Kidney epithelial cell (primary cell): ENCODE data around the gene CHL1. TPM values are rescaled to one million over a fixed set of nuclear protein-coding genes. Genes with fewer than 3 reads are reported as not detected.

Source experiments
- DNase-seq: peaks from one replicate; pipeline ENCODE4 v3.0.0-alpha.2; 2010; ENCODE audit warnings: low read depth
- H3K27me3 ChIP-seq: 2 replicates; pipeline ENCODE4 v1.6.0; 2011; ENCODE audit warnings: low read length; ENCODE audit not compliant: control insufficient read depth, insufficient read depth
- H3K36me3 ChIP-seq: 2 replicates; pipeline ENCODE4 v1.5.1; 2011; ENCODE audit warnings: low read length; ENCODE audit not compliant: control insufficient read depth, insufficient read depth
- H3K4me3 ChIP-seq: 2 replicates; pipeline ENCODE4 v1.5.1; 2011; ENCODE audit warnings: low read depth, mild to moderate bottlenecking, control low read depth, low read length
- total RNA-seq: library from RNA; depleted of rRNA; stranded (reverse); fragments of >200 nt; gene quantifications from 2 replicates; pipeline ENCODE4 v1.2.3, GENCODE V29; 2015
- TF ChIP-seq, protein P1 (sequence below): IDR thresholded peaks from 2 replicates; pipeline ENCODE4 v1.5.1; 2011; ENCODE audit warnings: mild to moderate bottlenecking, moderate library complexity, low read length, control low read depth, inconsistent platforms; ENCODE audit not compliant: insufficient read depth, poor library complexity, severe bottlenecking

CHL1 gene
- total RNA-seq, 1 donor from 2014 or later, result 0.33 TPM

DNA sequence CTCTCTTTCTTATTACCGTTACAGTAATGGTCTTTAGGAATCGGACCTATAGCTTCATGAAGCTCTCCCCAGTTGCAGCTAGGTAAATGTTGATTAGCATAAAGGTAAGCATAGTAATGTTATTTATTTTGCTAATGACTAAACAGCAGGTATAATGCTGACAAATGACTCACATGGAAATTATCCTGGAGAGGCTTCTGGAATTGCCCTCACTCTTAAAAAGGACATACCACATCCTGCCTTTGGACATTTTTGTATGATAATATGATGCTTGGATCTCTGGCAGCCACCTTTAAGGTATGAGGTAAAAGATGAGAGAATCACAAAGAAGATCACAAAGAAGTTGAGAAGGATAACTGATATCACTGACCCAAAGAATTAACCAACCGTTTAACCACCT lies 238.6 kb downstream of the CHL1 start:
- no peak for DNase-seq
- no peak overlapping the region for H3K4me3 ChIP-seq
- H3K27me3 ChIP-seq, result no peaks in the 10 kb centered on the region
- TF ChIP-seq, protein P1, sequence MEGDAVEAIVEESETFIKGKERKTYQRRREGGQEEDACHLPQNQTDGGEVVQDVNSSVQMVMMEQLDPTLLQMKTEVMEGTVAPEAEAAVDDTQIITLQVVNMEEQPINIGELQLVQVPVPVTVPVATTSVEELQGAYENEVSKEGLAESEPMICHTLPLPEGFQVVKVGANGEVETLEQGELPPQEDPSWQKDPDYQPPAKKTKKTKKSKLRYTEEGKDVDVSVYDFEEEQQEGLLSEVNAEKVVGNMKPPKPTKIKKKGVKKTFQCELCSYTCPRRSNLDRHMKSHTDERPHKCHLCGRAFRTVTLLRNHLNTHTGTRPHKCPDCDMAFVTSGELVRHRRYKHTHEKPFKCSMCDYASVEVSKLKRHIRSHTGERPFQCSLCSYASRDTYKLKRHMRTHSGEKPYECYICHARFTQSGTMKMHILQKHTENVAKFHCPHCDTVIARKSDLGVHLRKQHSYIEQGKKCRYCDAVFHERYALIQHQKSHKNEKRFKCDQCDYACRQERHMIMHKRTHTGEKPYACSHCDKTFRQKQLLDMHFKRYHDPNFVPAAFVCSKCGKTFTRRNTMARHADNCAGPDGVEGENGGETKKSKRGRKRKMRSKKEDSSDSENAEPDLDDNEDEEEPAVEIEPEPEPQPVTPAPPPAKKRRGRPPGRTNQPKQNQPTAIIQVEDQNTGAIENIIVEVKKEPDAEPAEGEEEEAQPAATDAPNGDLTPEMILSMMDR, result no peak
- no peaks in the 10 kb centered on the region for H3K36me3 ChIP-seq

DNA sequence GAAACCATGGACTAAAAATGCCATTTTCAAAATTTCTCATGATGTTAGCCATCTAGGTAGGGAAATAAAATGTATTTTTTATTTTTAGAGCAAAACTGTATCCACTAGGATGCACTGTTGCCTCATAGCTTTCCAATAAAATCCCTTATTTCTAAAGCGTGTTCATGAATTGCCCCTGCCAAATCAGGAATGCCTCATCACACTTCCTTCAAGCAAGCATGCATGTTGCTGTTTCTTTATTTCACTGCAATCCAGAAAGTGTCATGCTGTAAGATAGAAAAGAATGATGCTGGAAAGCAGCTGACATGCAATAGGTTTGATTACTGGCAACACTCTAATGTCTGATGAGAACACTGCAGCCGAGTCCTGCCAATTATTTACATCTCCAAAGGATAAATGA lies 239.5 kb downstream of the CHL1 start:
- DNase-seq, result no peak
- no peak overlapping the region for H3K4me3 ChIP-seq
- H3K27me3 ChIP-seq, result no peaks in the 10 kb centered on the region
- H3K36me3 ChIP-seq, result no peaks in the 10 kb centered on the region
- TF ChIP-seq, protein P1, result no peak

GRCh38 chr3:440826-441225 lies 244.3 kb downstream of the CHL1 start:
- TF ChIP-seq, protein P1, result no peak
- Histone ChIP-seq H3K36me3 (no peaks in the 10 kb centered on the region), H3K27me3 (no peaks in the 10 kb centered on the region), H3K4me3 (no peak overlapping the region)
- no peak for DNase-seq

DNA sequence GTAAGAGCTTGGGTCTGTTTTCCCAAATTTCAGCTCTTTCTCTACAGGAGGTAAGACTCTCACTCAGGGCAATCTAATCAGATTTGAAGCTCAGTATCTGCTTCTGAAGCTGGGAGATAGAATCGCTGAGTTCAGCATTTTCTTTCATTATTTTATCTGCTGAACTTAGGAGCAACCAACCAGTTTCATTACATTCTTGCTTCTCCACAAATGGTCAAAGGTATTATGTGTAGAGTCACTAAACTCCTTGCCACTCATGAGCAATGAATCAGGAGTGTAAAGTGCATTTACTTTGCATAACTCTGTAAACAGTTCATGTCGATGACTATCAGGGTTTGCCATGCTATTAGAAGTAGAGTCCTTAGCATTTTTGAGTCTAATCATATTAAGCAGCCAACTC lies 249.4 kb downstream of the CHL1 start:
- TF ChIP-seq, protein P1, result no peak
- no peaks in the 10 kb centered on the region for H3K36me3 ChIP-seq
- H3K4me3 ChIP-seq, result no peak overlapping the region
- DNase-seq, result no peak
- H3K27me3 ChIP-seq, result no peaks in the 10 kb centered on the region

DNA sequence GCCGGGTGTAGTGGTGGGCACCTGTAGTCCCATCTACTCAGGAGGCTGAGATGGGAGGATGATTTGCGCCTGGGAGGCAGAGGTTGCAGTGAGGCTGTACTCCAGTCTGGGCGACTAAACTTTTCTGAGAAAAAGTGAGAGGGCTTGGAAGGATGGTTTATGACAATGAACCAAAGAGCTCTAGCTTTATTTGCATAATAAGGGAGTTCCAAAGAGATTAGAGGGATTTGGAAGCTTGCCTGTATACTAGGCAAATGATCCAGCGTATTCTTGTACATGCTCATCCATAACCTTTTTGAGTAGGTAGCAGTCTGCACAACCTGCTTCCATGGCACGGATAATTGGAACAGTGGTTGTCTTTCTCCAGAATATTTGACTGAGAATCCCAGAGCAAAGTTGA lies 251.1 kb downstream of the CHL1 start:
- no peak for DNase-seq
- H3K27me3 ChIP-seq, result no peaks in the 10 kb centered on the region
- TF ChIP-seq, protein P1, result no peak
- H3K4me3 ChIP-seq, result no peak overlapping the region
- H3K36me3 ChIP-seq, result no peaks in the 10 kb centered on the region

DNA sequence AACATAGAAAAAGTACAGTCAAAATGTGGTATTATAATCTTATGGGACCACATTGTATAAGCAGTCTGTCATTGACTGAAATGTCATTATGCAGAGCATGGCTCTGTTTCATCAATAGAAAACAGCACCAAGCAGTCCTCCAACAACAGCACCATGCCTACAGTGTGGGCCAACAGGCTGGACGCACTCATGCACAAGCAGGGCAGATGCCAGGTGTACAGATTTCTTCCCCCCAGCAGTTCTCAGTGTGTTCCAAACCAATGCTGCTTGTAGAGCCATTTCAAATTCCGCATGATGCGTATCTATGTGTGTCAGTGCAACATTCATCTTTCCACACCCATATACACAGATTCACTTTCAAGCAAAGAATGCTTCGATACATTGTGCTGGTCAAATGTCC lies 253.1 kb downstream of the CHL1 start:
- H3K27me3 ChIP-seq, result no peaks in the 10 kb centered on the region
- no peak overlapping the region for H3K4me3 ChIP-seq
- TF ChIP-seq, protein P1, result no peak
- DNase-seq, result no peak
- no peaks in the 10 kb centered on the region for H3K36me3 ChIP-seq
